ENCODE data around the gene DAGLB.
"Not testable (repeated sequence)": the region's sequence is repeated elsewhere in the genome, so short reads cannot be mapped to it uniquely, and the experiment has no call there.

Gene DAGLB

GRCh38 chr7:6447581-6448199 lies at the start of gene DAGLB:
Gene DAGLB, minus strand, starts transcription at chr7:6447954. Its CDS starts 112 bp downstream, at chr7:6447842.
- peak; percentile 77 for DNase-seq (ENCODE audit: low read depth)

- no peak for DNase-seq (ENCODE audit: low read depth)
Observed at GRCh38 chr7:6497637-6497905, 49.8 kb upstream of the DAGLB start.

- no peak for DNase-seq (ENCODE audit: low read depth)
Observed at GRCh38 chr7:6496842-6497636, 49.3 kb upstream of the DAGLB start.

- no peak for DNase-seq (ENCODE audit: low read depth)
Observed at GRCh38 chr7:6495597-6496262, 48.0 kb upstream of the DAGLB start.

- no peak for DNase-seq (ENCODE audit: low read depth)
Observed at GRCh38 chr7:6494365-6494764, 46.6 kb upstream of the DAGLB start.

GRCh38 chr7:6491194-6491593 lies 43.4 kb upstream of the DAGLB start:
- no peak for DNase-seq (ENCODE audit: low read depth)

- DNase-seq (ENCODE audit: low read depth), result no peak
Observed at GRCh38 chr7:6489612-6490011, 41.9 kb upstream of the DAGLB start.

GRCh38 chr7:6487184-6487545 lies 39.4 kb upstream of the DAGLB start:
- no peak for DNase-seq (ENCODE audit: low read depth)

- no peak for DNase-seq (ENCODE audit: low read depth)
Observed at GRCh38 chr7:6486438-6487183, 38.9 kb upstream of the DAGLB start.

GRCh38 chr7:6482743-6483119 lies 35.0 kb upstream of the DAGLB start:
- DNase-seq (ENCODE audit: low read depth), result no peak

- no peak for DNase-seq (ENCODE audit: low read depth)
Observed at GRCh38 chr7:6482307-6482706, 34.6 kb upstream of the DAGLB start.

GRCh38 chr7:6481445-6481844 lies 33.7 kb upstream of the DAGLB start:
- DNase-seq (ENCODE audit: low read depth), result no peak

GRCh38 chr7:6480323-6480660 lies 32.5 kb upstream of the DAGLB start:
- no peak for DNase-seq (ENCODE audit: low read depth)

- DNase-seq (ENCODE audit: low read depth), result no peak
Observed at GRCh38 chr7:6479067-6479466, 31.3 kb upstream of the DAGLB start.

GRCh38 chr7:6478186-6478585 lies 30.4 kb upstream of the DAGLB start:
- no peak for DNase-seq (ENCODE audit: low read depth)

GRCh38 chr7:6477318-6477660 lies 29.5 kb upstream of the DAGLB start:
- DNase-seq (ENCODE audit: low read depth), result no peak

GRCh38 chr7:6476596-6477317 lies 29.0 kb upstream of the DAGLB start:
- DNase-seq (ENCODE audit: low read depth), result no peak

GRCh38 chr7:6475433-6476186 lies 27.9 kb upstream of the DAGLB start:
- DNase-seq (ENCODE audit: low read depth), result no peak

GRCh38 chr7:6465862-6466261 lies 18.1 kb upstream of the DAGLB start:
- no peak for DNase-seq (ENCODE audit: low read depth)

- DNase-seq (ENCODE audit: low read depth), result not testable (repeated sequence)
Observed at GRCh38 chr7:6463609-6464008, 15.9 kb upstream of the DAGLB start.

- DNase-seq (ENCODE audit: low read depth), result no peak
Observed at GRCh38 chr7:6461946-6462550, 14.3 kb upstream of the DAGLB start.

All from HS-27A (cell line).